HG03457 (cell line): Measurements from ENCODE around the gene ITPR2.
"Not testable (repeated sequence)": the region's sequence is repeated elsewhere in the genome, so short reads cannot be mapped to it uniquely, and the experiment has no call there.

Experiments
- ATAC-seq: cut with Tn5 transposase; IDR thresholded peaks from one replicate; pipeline ENCODE4 v1.9.1; 2021; ENCODE audit warnings: moderate number of reproducible peaks; ENCODE audit not compliant: unreplicated experiment

ITPR2 gene

DNA sequence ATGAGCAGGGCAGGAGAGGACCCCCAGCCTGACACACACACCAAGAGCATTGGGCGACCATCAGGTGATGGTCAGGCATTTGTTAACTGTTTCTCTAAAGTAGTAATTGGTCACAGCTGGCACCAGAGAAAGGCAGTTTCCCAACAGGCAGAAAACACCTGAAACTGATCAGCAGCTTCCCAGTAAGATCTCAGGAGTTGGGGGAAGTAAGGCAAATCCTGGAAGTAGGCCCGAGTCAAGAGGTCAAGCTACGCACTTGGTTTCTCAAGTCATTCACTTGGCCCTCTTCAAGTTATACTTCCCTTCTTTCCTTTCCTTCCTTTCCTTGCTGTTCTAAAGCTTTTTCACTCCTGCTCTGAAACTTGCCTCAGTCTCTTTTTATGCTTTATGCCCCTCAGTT lies 501.9 kb downstream of the ITPR2 start:
- ATAC-seq, result no peak

DNA sequence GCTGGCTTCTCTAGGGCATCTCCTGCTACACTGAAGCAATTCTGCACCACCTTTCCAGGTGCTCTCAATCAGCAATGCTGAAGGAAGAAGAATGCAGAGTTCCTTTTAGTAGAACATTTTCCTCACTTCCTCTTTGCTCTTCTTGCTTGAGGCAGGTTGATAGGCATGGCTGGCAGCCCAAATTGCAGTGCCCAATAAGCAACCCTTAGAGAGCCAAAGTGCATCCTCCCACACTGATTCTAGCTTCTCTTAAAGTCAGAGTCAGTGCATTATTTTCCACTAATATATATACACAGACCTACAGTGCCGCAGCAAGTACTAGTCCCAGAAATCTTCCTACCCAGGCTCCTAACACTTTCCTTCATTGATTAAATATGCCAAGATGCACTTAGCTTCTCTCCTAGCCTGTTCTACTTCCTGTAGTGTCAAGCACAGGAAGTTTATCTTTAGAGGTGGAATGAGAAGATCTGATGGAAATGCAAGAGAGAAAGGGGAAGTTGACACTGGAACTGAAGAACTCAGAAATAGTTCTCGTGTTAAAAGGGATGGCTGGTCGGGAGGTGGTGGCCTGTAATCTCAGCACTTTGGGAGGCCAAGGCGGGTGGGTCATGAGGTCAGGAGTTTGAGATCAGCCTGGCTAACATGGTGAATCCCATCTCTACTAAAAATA lies 504.9 kb downstream of the ITPR2 start:
- ATAC-seq, result no peak

DNA sequence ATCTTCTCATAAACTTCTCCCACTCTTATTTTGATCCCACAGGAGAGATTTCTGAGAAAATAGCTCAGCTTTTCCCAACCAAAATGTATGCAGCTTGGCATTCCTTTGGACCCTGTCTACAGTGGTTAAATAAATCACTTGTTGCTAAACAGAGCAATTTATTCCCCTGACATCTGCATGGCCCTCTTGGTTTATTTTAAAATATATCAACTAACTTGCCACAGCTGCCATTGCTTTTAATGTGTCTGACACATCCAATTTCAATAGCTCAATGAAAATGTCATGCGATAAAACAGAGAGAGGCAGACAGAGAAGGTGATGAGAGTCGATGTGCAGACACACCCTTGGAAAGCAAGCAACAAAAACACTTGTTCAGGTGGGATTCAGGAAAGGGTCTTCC lies 509.3 kb downstream of the ITPR2 start:
- ATAC-seq, result no peak

GRCh38 chr12:26319511-26319910 lies 513.5 kb downstream of the ITPR2 start:
- ATAC-seq, result no peak

- ATAC-seq, result peak; percentile 84
Measured at GRCh38 chr12:26318661-26319068, 514.3 kb downstream of the ITPR2 start.

- peak; percentile 64 for ATAC-seq
Measured at GRCh38 chr12:26317942-26318575, 514.9 kb downstream of the ITPR2 start.

- not testable (repeated sequence) for ATAC-seq
Measured at GRCh38 chr12:26314103-26314502, 518.9 kb downstream of the ITPR2 start.

DNA sequence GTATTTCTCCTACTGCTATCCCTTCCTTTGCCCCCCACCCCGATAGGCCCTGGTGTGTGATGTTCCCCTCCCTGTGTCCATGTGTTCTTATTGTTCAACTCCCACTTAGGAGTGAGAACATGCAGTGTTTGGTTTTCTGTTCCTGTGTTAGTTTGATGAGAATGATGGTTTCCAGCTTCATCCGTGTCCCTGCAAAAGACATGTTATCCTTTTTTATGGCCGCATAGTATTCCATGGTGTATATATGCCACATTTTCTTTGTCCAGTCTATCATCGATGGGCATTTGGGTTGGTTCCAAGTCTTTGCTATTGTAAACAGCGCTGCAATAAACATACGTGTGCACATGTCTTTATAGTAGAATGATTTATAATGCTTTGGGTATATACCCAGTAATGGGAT lies 522.5 kb downstream of the ITPR2 start:
- ATAC-seq, result not testable (repeated sequence)

DNA sequence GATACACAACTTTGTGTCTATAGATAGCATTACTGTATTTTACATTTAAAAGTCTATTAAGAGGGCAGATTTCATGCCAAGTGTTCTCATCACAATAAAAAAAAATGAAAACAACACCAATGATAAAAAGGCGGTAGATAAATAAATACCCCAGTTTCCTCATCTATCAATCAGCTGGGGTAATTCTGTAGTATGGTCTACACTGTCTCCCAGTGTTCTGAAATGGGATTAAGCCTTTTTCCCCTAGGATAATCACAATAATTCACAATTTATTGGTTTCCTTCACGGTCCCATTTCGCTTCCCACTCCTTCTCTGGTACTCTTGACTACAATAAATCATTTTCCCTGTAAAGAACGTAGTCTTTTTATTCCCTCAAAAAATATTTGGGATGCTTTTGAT lies 523.4 kb downstream of the ITPR2 start:
- no peak for ATAC-seq

GRCh38 chr12:26304273-26304672 lies 528.7 kb downstream of the ITPR2 start:
- no peak for ATAC-seq

DNA sequence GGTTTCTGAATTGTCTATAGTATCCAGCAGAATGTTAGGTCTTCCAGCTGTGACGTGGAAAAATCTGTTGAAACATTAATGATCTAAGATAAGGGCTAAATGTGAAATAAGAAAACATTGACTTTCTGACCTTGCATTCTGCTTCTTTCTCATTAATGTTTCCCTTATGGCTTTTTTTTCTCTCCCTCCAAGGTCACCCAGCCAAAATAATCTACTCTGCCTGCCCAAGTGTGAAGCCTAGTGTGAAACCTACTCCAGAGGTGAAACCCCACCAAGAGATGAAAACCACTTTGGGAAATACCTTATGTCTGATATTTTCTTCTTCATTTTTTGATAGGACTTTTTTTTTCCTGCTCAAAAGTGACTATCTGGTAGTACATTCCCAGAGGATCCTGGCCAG lies 529.6 kb downstream of the ITPR2 start:
- ATAC-seq, result no peak

GRCh38 chr12:26302776-26303175 lies 530.2 kb downstream of the ITPR2 start:
- no peak for ATAC-seq

- no peak for ATAC-seq
Measured at GRCh38 chr12:26299751-26300150, 533.2 kb downstream of the ITPR2 start.

DNA sequence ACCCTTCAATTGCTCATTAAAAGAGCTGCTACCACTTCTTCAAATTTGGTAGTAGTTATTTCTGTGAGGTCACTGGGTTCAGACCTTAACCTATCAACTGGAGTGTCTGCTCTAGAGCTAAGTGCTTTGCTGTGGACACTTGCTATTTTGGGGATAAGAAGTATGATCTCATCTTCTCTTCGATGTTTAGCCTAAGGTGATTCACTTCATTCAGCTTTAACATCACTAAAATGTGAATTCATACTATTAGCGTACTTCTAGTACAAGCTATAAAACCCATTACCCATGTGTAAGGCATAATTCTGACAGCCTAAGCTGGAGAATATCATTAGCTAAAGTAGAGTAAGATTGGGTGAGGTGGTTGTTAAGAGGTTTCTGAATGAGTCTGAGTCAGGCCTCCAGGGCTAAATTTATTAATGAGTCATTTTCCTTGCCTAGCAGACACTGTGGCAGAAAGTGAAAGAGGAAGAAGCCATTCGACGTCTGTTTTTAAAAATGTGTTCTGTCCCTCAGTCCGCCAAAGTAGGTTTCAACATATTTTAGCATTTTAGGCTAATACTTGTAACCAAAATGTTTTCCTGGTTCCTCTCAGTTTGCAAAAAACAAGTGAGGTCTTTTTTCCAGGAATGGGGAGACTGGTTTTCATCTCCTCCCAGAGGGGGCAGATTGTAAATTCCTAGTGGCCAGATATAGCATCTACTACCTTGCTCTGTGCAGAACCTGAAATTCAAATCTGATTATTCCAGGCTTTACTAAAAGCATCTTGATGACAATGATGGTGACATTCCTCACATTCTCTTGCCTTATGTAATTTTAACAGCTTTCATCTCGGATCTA lies 534.0 kb downstream of the ITPR2 start:
- ATAC-seq, result peak; percentile 94

DNA sequence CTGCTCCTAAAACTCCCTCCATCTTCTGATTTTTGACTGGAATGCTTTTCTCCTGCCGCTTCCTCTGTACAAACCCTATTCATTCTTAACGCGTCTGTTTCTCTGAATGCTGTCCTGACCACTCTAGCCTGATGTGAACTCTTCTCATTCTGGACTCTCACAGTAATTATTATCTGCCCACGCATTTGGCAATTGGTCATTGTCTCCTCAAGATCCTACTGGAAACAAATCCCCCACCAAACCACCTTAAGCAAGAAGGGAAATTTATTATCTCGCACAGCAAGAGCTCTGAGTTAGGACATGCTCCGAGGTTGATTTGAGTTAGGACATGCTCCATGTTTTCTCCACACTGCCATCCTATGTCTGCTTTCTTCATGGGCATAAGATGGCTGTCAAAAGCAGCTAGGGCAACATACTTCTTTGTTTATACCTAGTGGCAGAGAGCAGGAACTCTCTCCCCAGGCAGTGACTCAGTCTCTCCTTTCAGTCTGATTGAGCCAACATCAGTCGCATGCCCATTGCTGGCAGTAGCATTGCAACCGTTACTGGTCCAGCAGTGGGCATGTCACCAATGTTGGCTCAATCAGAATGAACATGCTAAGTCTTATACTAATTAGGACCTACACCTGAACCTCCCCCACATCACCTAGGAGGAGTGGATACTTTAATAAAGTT lies 535.5 kb downstream of the ITPR2 start:
- ATAC-seq, result no peak

- ATAC-seq, result no peak
Measured at GRCh38 chr12:26295001-26295400, 538.0 kb downstream of the ITPR2 start.

GRCh38 chr12:26293612-26294011 lies 539.4 kb downstream of the ITPR2 start:
- ATAC-seq, result no peak

DNA sequence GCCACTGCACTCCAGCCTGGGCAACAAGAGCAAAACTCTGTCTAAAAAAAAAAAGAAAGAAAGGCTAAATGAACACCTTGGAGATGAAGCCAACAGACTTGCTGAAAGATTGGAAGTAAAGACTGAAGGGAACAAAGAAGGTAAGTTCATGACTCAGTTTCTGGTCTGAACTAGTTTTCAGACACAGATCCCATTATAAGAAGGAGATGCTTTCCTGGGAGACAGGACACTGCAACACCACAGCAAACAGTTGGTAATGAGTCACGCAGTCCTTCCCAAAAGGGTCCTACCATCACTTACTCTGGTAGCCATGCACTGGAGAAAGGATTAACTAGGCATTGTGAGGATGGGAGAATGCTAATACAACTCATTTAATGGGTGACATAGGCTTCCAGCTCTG lies 540.4 kb downstream of the ITPR2 start:
- ATAC-seq, result no peak

GRCh38 chr12:26290565-26290964 lies 542.4 kb downstream of the ITPR2 start:
- no peak for ATAC-seq

DNA sequence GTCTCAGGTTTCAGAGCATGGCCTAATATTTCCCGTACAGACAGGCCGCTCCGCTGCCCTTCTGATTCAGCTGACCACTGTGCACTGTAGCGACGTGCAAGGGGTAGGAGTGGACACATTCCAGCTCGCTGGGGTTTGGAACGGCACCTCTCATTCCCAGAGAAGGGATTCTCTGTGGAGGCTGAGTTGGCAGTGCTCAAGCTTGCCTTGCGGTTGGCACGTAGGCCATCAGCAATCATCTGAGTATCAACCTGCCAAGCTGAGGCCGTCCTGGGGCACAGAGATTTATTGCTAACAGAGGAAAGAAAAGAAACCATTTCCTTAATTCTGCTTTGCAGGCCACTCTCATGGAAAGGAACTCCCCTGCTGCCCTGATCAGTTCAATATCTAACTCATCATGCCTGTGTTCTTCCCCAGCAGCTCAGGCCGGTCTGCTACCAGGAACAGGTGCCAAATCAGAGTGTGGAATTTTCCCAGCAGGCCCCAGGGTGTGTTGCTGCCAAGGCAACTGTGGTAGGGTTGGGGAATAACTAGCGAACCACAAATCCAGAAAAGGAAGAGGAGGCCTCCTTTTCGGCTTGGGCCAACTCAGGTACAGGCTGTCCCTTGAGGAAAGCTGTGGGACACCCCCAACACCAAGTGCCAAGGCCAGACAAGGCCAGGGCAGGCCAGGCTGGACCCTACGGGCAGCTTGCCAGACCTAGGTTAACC lies 545.2 kb downstream of the ITPR2 start:
- no peak for ATAC-seq
